ENCODE data around the gene MYOCD. TPM values are rescaled to one million over a fixed set of nuclear protein-coding genes. Genes with fewer than 3 reads are reported as not detected.

The MYOCD gene
- total RNA-seq, 1 donor from 2014 or later = not detected

- DNase-seq = no peak
- H3K4me3 Mint-ChIP-seq = no peak overlapping the region
- no peaks in the 10 kb centered on the region for H3K4me1 Mint-ChIP-seq
- intact Hi-C loops (cut with micrococcal nuclease) = no loop called here
- no peak overlapping the region for H3K27ac Mint-ChIP-seq
- H3K9me3 Mint-ChIP-seq = peaks cover 7% of the 10 kb centered on the region
- no peaks in the 10 kb centered on the region for H3K27me3 Mint-ChIP-seq
- H3K36me3 Mint-ChIP-seq (ENCODE audit: low read depth) = no peaks in the 10 kb centered on the region
These were observed 69.8 kb downstream of the MYOCD start for GRCh38 chr17:12735517-12735916.

GRCh38 chr17:12736526-12736925 is 70.8 kb downstream of the MYOCD start:
- DNase-seq = no peak
- intact Hi-C loops (cut with micrococcal nuclease) = no loop called here
- no peak overlapping the region for H3K4me3 Mint-ChIP-seq
- H3K36me3 Mint-ChIP-seq (ENCODE audit: low read depth) = no peaks in the 10 kb centered on the region
- no peaks in the 10 kb centered on the region for H3K4me1 Mint-ChIP-seq
- H3K27me3 Mint-ChIP-seq = no peaks in the 10 kb centered on the region
- H3K27ac Mint-ChIP-seq = no peak overlapping the region
- H3K9me3 Mint-ChIP-seq = peaks cover 7% of the 10 kb centered on the region

- Mint-ChIP-seq H3K4me1 (no peaks in the 10 kb centered on the region), H3K27me3 (no peaks in the 10 kb centered on the region), H3K9me3 (peaks cover 3% of the 10 kb centered on the region), H3K36me3 (ENCODE audit: low read depth) (no peaks in the 10 kb centered on the region), H3K4me3 (no peak overlapping the region), H3K27ac (no peak overlapping the region)
- intact Hi-C loops (cut with micrococcal nuclease) = no loop called here
- DNase-seq = no peak
These were observed 72.2 kb downstream of the MYOCD start for GRCh38 chr17:12737740-12738469.

GRCh38 chr17:12738624-12739023 is 72.9 kb downstream of the MYOCD start:
- Mint-ChIP-seq H3K27ac (no peak overlapping the region), H3K9me3 (peaks cover 3% of the 10 kb centered on the region), H3K27me3 (no peaks in the 10 kb centered on the region), H3K4me3 (no peak overlapping the region), H3K36me3 (ENCODE audit: low read depth) (no peaks in the 10 kb centered on the region), H3K4me1 (no peaks in the 10 kb centered on the region)
- no peak for DNase-seq
- intact Hi-C loops (cut with micrococcal nuclease) = no loop called here

GRCh38 chr17:12739500-12739899 is 73.8 kb downstream of the MYOCD start:
- Mint-ChIP-seq H3K9me3 (peaks cover 3% of the 10 kb centered on the region), H3K27me3 (no peaks in the 10 kb centered on the region), H3K4me3 (no peak overlapping the region), H3K27ac (no peak overlapping the region), H3K4me1 (no peaks in the 10 kb centered on the region), H3K36me3 (ENCODE audit: low read depth) (no peaks in the 10 kb centered on the region)
- no peak for DNase-seq
- intact Hi-C loops (cut with micrococcal nuclease) = no loop called here

- intact Hi-C loops (cut with micrococcal nuclease) = no loop called here
- H3K9me3 Mint-ChIP-seq = peaks cover 3% of the 10 kb centered on the region
- no peaks in the 10 kb centered on the region for H3K27me3 Mint-ChIP-seq
- H3K36me3 Mint-ChIP-seq (ENCODE audit: low read depth) = no peaks in the 10 kb centered on the region
- no peak for DNase-seq
- no peak overlapping the region for H3K27ac Mint-ChIP-seq
- H3K4me3 Mint-ChIP-seq = no peak overlapping the region
- no peaks in the 10 kb centered on the region for H3K4me1 Mint-ChIP-seq
These were observed 77.4 kb downstream of the MYOCD start for GRCh38 chr17:12743046-12743445.

DNA sequence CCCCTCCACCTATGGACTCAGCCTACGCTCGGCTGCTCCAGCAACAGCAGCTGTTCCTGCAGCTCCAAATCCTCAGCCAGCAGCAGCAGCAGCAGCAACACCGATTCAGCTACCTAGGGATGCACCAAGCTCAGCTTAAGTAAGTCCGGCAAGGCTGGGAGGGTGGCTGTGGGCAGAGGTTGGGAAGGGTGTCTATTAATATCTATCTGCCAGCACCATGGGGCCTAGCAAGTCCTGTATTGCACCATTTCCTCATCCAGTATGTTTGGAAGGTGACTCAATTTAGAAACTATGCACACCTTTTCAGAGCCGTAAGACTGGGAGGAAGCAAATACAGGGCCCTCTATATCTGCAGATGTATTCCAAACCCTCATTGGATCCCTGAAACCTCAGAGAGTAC is 78.6 kb downstream of the MYOCD start:
- Mint-ChIP-seq H3K4me3 (no peak overlapping the region), H3K9me3 (no peaks in the 10 kb centered on the region), H3K36me3 (ENCODE audit: low read depth) (no peaks in the 10 kb centered on the region), H3K4me1 (no peaks in the 10 kb centered on the region), H3K27ac (no peak overlapping the region), H3K27me3 (no peaks in the 10 kb centered on the region)
- intact Hi-C loops (cut with micrococcal nuclease) = no loop called here
- no peak for DNase-seq

DNA sequence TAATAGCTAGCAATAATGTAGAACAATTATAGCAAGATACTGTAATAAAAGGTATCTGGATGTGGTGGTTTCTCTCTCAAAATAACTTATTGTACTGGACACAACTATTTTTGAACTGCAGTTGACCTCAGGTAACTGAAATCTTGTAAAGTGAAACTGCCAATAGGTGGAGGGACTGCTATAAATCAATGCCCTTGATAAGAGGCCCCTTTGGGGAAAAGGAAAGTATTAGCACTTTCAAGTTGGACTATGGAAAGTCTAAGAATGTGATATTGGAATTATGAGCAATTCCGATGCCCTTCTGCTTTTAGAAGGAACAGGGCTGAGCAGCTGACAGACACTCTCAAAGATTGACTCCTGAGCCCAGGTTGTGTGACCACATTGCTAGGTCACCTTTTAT is 79.1 kb downstream of the MYOCD start:
- no peak for DNase-seq
- Mint-ChIP-seq H3K4me1 (no peaks in the 10 kb centered on the region), H3K27me3 (no peaks in the 10 kb centered on the region), H3K36me3 (ENCODE audit: low read depth) (no peaks in the 10 kb centered on the region), H3K9me3 (no peaks in the 10 kb centered on the region), H3K4me3 (no peak overlapping the region), H3K27ac (no peak overlapping the region)
- intact Hi-C loops (cut with micrococcal nuclease) = no loop called here

GRCh38 chr17:12745486-12745885 is 79.8 kb downstream of the MYOCD start:
- Mint-ChIP-seq H3K27me3 (no peaks in the 10 kb centered on the region), H3K36me3 (ENCODE audit: low read depth) (no peaks in the 10 kb centered on the region), H3K27ac (no peak overlapping the region), H3K4me1 (no peaks in the 10 kb centered on the region), H3K9me3 (no peaks in the 10 kb centered on the region), H3K4me3 (no peak overlapping the region)
- DNase-seq = no peak
- intact Hi-C loops (cut with micrococcal nuclease) = no loop called here

DNA sequence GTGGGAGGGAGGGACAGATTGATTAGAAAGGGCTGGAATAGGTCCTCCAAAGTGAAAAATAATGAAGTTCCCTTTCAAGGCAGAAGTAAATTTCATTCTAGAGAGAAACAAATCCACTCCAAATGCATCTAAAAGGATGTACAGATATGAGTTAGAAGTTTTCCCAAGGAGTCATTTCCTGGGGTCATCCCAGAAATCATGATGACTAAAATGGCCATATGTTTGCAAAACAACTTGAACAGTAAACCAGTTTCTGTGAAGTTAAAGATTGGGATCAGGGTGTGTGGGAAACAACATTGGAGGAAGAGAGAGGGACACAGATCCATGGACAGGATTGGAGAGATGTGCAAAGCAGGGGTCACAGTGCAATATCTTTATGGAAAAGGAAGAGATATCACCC is 91.1 kb downstream of the MYOCD start:
- H3K9me3 Mint-ChIP-seq = peaks cover 4% of the 10 kb centered on the region
- no peaks in the 10 kb centered on the region for H3K36me3 Mint-ChIP-seq (ENCODE audit: low read depth)
- no peak for DNase-seq
- intact Hi-C loops (cut with micrococcal nuclease) = no loop called here
- H3K27ac Mint-ChIP-seq = no peak overlapping the region
- H3K4me3 Mint-ChIP-seq = no peak overlapping the region
- H3K27me3 Mint-ChIP-seq = no peaks in the 10 kb centered on the region
- no peaks in the 10 kb centered on the region for H3K4me1 Mint-ChIP-seq

DNA sequence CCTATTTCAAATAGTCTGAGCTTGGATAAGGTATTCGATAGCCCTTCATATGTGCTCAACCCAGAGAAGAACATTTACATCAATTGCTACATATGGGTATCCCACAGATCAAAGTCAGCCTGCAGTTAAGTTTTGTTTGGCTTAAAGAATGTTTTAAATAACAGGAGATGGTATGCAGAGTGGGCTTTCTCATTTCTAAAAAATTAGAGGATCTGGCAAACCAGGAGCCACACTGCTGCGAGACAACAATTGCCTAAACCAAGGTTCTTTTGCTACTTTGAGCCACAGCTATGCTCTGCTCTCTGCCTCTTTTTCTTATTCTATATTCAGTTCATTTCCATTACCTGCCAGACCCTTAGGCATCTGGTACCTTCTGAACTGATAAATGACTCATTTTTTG is 93.4 kb downstream of the MYOCD start:
- Mint-ChIP-seq H3K36me3 (ENCODE audit: low read depth) (no peaks in the 10 kb centered on the region), H3K9me3 (peaks cover 11% of the 10 kb centered on the region), H3K27ac (no peak overlapping the region), H3K4me1 (no peaks in the 10 kb centered on the region), H3K27me3 (no peaks in the 10 kb centered on the region), H3K4me3 (no peak overlapping the region)
- intact Hi-C loops (cut with micrococcal nuclease) = no loop called here
- no peak for DNase-seq

DNA sequence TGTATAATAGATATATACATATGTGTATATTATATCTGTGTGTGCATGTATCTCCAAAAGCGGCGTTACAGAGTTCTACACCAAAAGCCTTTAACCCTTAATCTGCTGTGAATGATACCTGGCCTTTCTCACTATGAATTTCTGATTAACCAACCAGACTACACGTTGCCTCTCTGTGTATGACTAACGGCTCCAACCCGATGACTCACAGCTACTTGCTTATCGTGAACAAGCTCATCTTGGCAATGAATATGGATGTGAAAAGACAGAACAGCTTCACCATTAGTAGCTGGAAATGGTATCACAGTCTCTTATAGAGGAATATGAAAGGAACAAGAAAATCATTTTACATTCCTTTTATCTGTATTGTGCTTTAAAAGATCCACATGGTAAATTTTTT is 99.9 kb downstream of the MYOCD start:
- intact Hi-C loops (cut with micrococcal nuclease) = no loop called here
- no peaks in the 10 kb centered on the region for H3K36me3 Mint-ChIP-seq (ENCODE audit: low read depth)
- H3K27ac Mint-ChIP-seq = no peak overlapping the region
- H3K4me3 Mint-ChIP-seq = no peak overlapping the region
- no peak for DNase-seq
- no peaks in the 10 kb centered on the region for H3K27me3 Mint-ChIP-seq
- no peaks in the 10 kb centered on the region for H3K4me1 Mint-ChIP-seq
- peaks cover 17% of the 10 kb centered on the region for H3K9me3 Mint-ChIP-seq

DNA sequence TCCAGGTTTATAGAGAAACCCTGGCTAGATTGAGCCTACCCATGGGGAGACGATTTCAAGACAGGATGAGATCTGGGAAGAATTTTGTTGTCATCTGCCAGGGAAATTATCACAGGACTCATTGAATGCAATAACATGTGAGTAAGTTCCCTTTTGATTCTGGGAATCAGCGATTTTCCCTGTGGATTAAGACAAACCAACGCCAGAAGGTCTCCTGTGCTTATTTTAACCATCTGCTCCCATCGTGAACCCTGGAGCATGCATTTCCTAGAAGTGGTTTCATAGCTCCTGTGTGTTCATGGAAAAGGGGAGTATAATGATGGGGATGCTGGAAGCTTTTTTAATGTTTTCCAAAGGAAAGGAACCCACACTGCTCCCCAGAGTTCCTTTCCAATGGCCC is 102.6 kb downstream of the MYOCD start:
- no peak overlapping the region for H3K27ac Mint-ChIP-seq
- intact Hi-C loops (cut with micrococcal nuclease) = no loop called here
- no peaks in the 10 kb centered on the region for H3K36me3 Mint-ChIP-seq (ENCODE audit: low read depth)
- H3K4me1 Mint-ChIP-seq = no peaks in the 10 kb centered on the region
- no peak for DNase-seq
- peaks cover 6% of the 10 kb centered on the region for H3K9me3 Mint-ChIP-seq
- H3K4me3 Mint-ChIP-seq = no peak overlapping the region
- H3K27me3 Mint-ChIP-seq = no peaks in the 10 kb centered on the region

DNA sequence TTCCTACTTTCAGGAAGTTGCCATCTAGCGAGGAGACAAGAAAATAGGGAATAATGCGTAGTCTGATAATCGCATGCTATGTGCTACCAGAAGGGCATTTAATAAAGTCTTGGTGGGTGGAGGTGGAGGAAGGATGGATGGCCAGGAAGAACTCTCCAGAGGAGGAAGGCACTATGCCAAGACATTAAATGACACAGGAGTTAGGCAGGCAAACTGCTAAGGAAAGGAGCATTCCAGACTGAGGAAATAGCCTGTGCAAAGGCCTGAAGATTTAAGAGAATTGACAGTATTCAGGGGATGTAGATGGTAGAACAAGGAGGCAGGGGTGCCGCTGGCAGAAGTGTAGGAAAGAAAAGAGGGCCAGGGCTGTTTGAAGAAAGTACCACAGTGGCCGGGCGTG is 104.3 kb downstream of the MYOCD start:
- Mint-ChIP-seq H3K36me3 (ENCODE audit: low read depth) (no peaks in the 10 kb centered on the region), H3K27me3 (no peaks in the 10 kb centered on the region), H3K4me1 (no peaks in the 10 kb centered on the region), H3K4me3 (no peak overlapping the region), H3K9me3 (peaks cover 6% of the 10 kb centered on the region), H3K27ac (no peak overlapping the region)
- no peak for DNase-seq
- intact Hi-C loops (cut with micrococcal nuclease) = no loop called here

- Mint-ChIP-seq H3K27ac (no peak overlapping the region), H3K4me1 (no peaks in the 10 kb centered on the region), H3K9me3 (peaks cover 6% of the 10 kb centered on the region), H3K4me3 (no peak overlapping the region), H3K27me3 (no peaks in the 10 kb centered on the region), H3K36me3 (ENCODE audit: low read depth) (no peaks in the 10 kb centered on the region)
- DNase-seq = no peak
- intact Hi-C loops (cut with micrococcal nuclease) = no loop called here
These were observed 107.5 kb downstream of the MYOCD start for GRCh38 chr17:12773153-12773552.

Data from activated CD4-positive, alpha-beta T cell treated with anti-CD3 and anti-CD28 coated beads, Interleukin-2, amount 10 ng/mL, durations not matched to agents 24 days and 14 days (primary cell).